Measurements from ENCODE around the gene SYNE1. TPM values are rescaled to one million over a fixed set of nuclear protein-coding genes. Genes with fewer than 3 reads are reported as not detected.

Gene SYNE1
- polyA plus RNA-seq, 1 donor from 2014 or later: 38.5 TPM

DNA sequence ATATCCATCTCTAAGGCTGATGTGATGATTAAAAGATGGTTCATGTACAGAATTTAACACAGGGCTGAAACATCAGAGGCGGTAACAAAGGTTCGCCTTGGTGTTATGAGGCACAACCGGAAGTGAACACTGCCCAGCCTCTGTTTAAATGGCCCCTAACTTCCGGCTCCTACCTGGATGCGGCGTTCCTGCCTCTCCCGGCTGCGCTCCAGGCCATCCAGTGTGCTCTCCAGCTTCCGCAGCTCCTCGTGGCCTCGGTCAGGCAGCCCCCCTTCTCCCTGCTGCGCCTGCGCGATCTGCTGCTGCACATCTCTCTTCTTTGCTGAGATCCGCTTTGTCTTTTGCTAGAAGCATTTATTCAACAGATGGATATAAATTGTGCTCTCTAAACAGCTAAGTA lies 195.3 kb downstream of the SYNE1 start:
- Histone ChIP-seq H2AFZ (ENCODE audit: low read depth, low read length) (no peak overlapping the region), H4K20me1 (ENCODE audit: insufficient read depth) (no peaks in the 10 kb centered on the region), H3K27ac (ENCODE audit: low read length) (no peak overlapping the region), H3K9me2 (ENCODE audit: insufficient read depth, low read length) (no peaks in the 10 kb centered on the region), H3K9ac (ENCODE audit: low read length) (no peak overlapping the region), H3F3A (ENCODE audit: insufficient read depth, low read length, poor library complexity, severe bottlenecking) (no peaks in the 10 kb centered on the region), H3K9me3 (ENCODE audit: low read length) (no peaks in the 10 kb centered on the region), H3K79me2 (replicated peaks; ENCODE audit: insufficient read depth, low read length) (no peaks in the 10 kb centered on the region), H3K27me3 (ENCODE audit: insufficient read depth, low read depth, low read length) (no peaks in the 10 kb centered on the region), H3K4me3 (ENCODE audit: low read length) (no peak overlapping the region), H3K36me3 (ENCODE audit: insufficient read depth, low read length) (no peaks in the 10 kb centered on the region), H3K4me2 (ENCODE audit: low read length) (no peak overlapping the region)
- no peak for TF ChIP-seq POLR2AphosphoS5 (IDR thresholded peaks at IDR 0.05)

DNA sequence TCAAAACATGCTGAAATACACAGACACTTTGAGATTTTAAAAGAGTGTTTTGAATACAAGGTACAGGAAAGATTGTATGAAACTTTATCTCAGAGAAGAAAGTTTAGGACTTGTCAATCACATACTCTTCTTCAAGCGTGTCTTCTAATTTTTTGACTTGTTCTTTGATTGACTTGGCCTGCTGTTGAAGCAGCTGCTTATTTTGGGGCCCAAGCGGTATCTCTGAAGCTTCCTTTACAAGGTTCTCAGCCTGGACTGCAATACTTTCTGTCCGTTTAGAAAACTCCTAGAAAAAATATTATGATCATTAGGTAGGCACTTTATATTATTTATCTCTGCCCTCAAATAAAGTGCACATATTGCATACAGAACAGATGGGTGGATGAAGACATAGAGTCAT lies 201.3 kb downstream of the SYNE1 start:
- no peak overlapping the region for H3K4me2 ChIP-seq (ENCODE audit: low read length)
- no peak overlapping the region for H3K27ac ChIP-seq (ENCODE audit: low read length)
- no peak overlapping the region for H3K4me3 ChIP-seq (ENCODE audit: low read length)
- no peak overlapping the region for H3K9ac ChIP-seq (ENCODE audit: low read length)
- H3K9me3 ChIP-seq (ENCODE audit: low read length): no peaks in the 10 kb centered on the region
- TF ChIP-seq POLR2AphosphoS5 (IDR thresholded peaks at IDR 0.05) (no peak), TAF1 (IDR thresholded peaks at IDR 0.05; ENCODE audit: low read depth) (no peak), EZH2 (IDR thresholded peaks at IDR 0.05; ENCODE audit: borderline replicate concordance, insufficient read depth, low read length, poor library complexity, severe bottlenecking) (no peak), RAD21 (conservative IDR thresholded peaks at IDR 0.05) (no peak), MXI1 (conservative IDR thresholded peaks at IDR 0.05; ENCODE audit: poor library complexity, severe bottlenecking) (no peak), SMC3 (conservative IDR thresholded peaks at IDR 0.05; ENCODE audit: poor library complexity) (no peak), EP300 (conservative IDR thresholded peaks at IDR 0.05; ENCODE audit: poor library complexity, severe bottlenecking) (no peak)
- TF ChIP-seq, protein P1, sequence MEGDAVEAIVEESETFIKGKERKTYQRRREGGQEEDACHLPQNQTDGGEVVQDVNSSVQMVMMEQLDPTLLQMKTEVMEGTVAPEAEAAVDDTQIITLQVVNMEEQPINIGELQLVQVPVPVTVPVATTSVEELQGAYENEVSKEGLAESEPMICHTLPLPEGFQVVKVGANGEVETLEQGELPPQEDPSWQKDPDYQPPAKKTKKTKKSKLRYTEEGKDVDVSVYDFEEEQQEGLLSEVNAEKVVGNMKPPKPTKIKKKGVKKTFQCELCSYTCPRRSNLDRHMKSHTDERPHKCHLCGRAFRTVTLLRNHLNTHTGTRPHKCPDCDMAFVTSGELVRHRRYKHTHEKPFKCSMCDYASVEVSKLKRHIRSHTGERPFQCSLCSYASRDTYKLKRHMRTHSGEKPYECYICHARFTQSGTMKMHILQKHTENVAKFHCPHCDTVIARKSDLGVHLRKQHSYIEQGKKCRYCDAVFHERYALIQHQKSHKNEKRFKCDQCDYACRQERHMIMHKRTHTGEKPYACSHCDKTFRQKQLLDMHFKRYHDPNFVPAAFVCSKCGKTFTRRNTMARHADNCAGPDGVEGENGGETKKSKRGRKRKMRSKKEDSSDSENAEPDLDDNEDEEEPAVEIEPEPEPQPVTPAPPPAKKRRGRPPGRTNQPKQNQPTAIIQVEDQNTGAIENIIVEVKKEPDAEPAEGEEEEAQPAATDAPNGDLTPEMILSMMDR (IDR thresholded peaks at IDR 0.05; ENCODE audit: poor library complexity, severe bottlenecking): no peak
- TF ChIP-seq, protein P2, sequence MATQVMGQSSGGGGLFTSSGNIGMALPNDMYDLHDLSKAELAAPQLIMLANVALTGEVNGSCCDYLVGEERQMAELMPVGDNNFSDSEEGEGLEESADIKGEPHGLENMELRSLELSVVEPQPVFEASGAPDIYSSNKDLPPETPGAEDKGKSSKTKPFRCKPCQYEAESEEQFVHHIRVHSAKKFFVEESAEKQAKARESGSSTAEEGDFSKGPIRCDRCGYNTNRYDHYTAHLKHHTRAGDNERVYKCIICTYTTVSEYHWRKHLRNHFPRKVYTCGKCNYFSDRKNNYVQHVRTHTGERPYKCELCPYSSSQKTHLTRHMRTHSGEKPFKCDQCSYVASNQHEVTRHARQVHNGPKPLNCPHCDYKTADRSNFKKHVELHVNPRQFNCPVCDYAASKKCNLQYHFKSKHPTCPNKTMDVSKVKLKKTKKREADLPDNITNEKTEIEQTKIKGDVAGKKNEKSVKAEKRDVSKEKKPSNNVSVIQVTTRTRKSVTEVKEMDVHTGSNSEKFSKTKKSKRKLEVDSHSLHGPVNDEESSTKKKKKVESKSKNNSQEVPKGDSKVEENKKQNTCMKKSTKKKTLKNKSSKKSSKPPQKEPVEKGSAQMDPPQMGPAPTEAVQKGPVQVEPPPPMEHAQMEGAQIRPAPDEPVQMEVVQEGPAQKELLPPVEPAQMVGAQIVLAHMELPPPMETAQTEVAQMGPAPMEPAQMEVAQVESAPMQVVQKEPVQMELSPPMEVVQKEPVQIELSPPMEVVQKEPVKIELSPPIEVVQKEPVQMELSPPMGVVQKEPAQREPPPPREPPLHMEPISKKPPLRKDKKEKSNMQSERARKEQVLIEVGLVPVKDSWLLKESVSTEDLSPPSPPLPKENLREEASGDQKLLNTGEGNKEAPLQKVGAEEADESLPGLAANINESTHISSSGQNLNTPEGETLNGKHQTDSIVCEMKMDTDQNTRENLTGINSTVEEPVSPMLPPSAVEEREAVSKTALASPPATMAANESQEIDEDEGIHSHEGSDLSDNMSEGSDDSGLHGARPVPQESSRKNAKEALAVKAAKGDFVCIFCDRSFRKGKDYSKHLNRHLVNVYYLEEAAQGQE (IDR thresholded peaks at IDR 0.05; ENCODE audit: borderline replicate concordance): no peak
- no peak overlapping the region for H2AFZ ChIP-seq (ENCODE audit: low read depth, low read length)
- no peaks in the 10 kb centered on the region for H3K27me3 ChIP-seq (ENCODE audit: insufficient read depth, low read depth, low read length)
- H3F3A ChIP-seq (ENCODE audit: insufficient read depth, low read length, poor library complexity, severe bottlenecking): no peaks in the 10 kb centered on the region
- H3K79me2 ChIP-seq (replicated peaks; ENCODE audit: insufficient read depth, low read length): no peaks in the 10 kb centered on the region
- H3K36me3 ChIP-seq (ENCODE audit: insufficient read depth, low read length): no peaks in the 10 kb centered on the region
- no peaks in the 10 kb centered on the region for H4K20me1 ChIP-seq (ENCODE audit: insufficient read depth)
- no peaks in the 10 kb centered on the region for H3K9me2 ChIP-seq (ENCODE audit: insufficient read depth, low read length)

- Histone ChIP-seq H3K4me2 (ENCODE audit: low read length) (no peak overlapping the region), H3K27me3 (ENCODE audit: insufficient read depth, low read depth, low read length) (no peaks in the 10 kb centered on the region), H3K9me2 (ENCODE audit: insufficient read depth, low read length) (no peaks in the 10 kb centered on the region), H3K79me2 (replicated peaks; ENCODE audit: insufficient read depth, low read length) (no peaks in the 10 kb centered on the region), H3F3A (ENCODE audit: insufficient read depth, low read length, poor library complexity, severe bottlenecking) (no peaks in the 10 kb centered on the region), H3K4me3 (ENCODE audit: low read length) (no peak overlapping the region), H3K27ac (ENCODE audit: low read length) (no peak overlapping the region), H4K20me1 (ENCODE audit: insufficient read depth) (no peaks in the 10 kb centered on the region), H2AFZ (ENCODE audit: low read depth, low read length) (no peak overlapping the region), H3K9me3 (ENCODE audit: low read length) (no peaks in the 10 kb centered on the region), H3K9ac (ENCODE audit: low read length) (no peak overlapping the region), H3K36me3 (ENCODE audit: insufficient read depth, low read length) (no peaks in the 10 kb centered on the region)
- TF ChIP-seq EZH2 (IDR thresholded peaks at IDR 0.05; ENCODE audit: borderline replicate concordance, insufficient read depth, low read length, poor library complexity, severe bottlenecking): no peak
- no peak for TF ChIP-seq RAD21 (conservative IDR thresholded peaks at IDR 0.05)
- TF ChIP-seq POLR2AphosphoS5 (IDR thresholded peaks at IDR 0.05): no peak
- TF ChIP-seq, protein P2 (IDR thresholded peaks at IDR 0.05; ENCODE audit: borderline replicate concordance): no peak
- no peak for TF ChIP-seq MXI1 (conservative IDR thresholded peaks at IDR 0.05; ENCODE audit: poor library complexity, severe bottlenecking)
- TF ChIP-seq, protein P1 (IDR thresholded peaks at IDR 0.05; ENCODE audit: poor library complexity, severe bottlenecking): no peak
- TF ChIP-seq SMC3 (conservative IDR thresholded peaks at IDR 0.05; ENCODE audit: poor library complexity): no peak
- no peak for TF ChIP-seq EP300 (conservative IDR thresholded peaks at IDR 0.05; ENCODE audit: poor library complexity, severe bottlenecking)
- no peak for TF ChIP-seq TAF1 (IDR thresholded peaks at IDR 0.05; ENCODE audit: low read depth)
Observed at GRCh38 chr6:152432758-152433157, 204.4 kb downstream of the SYNE1 start.
